ENCODE results near the gene HDAC4.

HDAC4 gene

DNA sequence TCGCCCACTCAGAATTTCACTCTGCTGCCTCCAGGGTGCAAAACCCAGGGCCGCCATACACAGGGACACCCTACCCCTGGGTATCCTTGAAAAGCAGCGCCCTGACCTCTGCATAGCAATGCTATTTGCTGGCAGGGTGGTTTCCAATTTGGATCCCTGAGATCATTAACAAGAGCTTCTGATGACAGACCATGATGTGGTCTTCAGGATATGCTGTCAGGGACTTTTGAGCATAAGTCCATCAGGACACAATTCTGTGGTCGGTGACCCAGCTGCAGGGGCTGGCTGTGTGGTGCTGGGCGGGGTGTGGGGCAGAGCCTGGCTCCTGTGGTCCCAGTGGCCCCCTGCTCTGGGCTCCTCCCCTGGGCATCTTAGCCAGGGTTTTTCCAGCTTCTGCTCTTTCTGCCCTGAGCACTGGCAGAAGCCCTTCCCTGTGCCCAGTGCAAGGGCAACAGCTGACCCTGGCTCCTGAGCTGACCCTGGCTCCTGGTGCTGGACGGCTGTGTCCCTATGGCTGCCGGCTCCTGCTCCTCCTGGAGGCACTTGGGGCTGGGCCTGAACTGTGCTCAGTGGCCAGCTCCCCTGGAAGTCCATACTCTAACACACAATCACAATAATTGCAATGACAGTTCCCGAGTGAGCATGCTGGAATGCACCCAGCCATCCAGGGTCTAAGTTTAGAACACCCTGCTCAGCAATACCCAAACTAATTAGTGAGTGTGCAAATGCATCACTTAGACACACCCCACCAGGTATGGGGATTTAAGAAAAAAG lies 271.5 kb downstream of the HDAC4 start:
- no peak for DNase-seq

GRCh38 chr2:239128706-239129105 lies 272.1 kb downstream of the HDAC4 start:
- no peak for DNase-seq

DNA sequence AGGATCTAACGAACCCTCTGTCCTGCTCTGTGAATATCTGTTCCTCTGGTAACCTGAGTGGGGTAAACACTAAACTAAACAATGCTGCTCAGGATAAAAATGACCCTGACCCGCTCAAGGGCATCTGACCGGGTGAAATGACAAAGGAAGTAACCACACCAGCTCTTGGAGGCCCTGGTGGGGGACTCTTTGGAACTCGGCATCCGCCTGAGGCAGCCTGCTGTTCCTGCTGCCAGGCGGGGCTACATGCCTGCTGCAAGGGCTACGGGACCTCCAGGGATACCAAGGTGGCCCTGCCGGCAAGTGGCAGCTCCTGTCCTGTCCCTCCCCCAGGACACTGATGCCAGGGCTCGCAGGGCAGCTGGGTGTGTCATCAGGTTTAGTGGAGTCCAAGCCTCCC lies 273.3 kb downstream of the HDAC4 start:
- no peak for DNase-seq

- no peak for DNase-seq
Measured at GRCh38 chr2:239125726-239126675, 274.8 kb downstream of the HDAC4 start.

GRCh38 chr2:239124152-239124899 lies 276.5 kb downstream of the HDAC4 start:
- DNase-seq: no peak

DNA sequence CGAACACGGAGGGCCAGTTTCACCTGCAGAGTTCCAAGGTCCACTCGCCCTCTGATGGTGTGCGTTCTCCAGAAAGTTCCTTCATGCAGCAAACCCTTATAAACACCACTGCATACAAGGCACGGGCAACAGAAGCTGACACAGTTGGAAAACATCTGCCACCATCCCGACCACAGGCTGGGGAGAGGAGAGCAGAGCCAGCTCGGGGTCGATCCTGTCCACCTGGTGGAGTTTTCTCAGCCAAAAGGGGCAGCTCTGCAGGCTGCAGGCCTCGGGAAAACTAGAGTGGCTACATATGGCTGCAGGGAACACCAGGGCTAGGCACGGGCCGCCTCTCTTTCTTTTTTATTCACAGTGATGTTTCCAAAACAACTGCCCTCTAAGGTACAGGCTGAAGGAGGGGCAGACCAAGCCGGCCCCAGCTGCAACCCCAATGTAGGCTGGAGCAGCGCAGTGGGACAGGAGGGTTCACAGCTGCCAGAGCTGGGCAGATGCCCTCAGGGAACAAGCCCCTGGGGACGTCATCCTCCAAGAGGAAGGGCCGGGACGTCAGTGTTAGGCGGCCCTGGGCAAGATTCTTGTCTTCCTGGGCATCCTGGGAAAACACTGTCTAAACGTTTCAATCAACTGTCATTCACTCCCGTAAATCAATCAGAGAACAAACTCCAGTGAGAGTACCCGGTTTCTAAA lies 278.3 kb downstream of the HDAC4 start:
- DNase-seq: no peak

DNA sequence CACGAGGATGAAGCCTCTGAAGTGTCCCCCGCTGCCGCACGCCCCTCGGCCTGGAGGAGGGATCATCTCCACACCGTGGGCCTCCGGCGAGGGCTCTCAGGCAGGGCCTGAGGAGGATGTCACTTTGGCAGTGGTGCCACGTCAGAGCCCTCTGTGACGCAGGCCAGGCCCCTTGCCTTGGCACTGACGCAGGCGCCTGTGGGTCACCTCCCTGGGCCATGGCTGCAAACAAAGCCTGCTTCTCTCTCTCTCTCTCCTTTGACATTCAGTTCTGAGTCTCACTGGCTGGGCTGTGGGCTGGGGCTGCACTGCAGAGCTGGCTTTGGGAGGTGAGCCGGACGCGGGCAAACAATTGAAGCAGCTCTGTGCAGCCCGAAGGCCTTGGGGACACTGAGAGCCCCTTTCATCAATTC lies 279.2 kb downstream of the HDAC4 start:
- no peak for DNase-seq

GRCh38 chr2:239120664-239121063 lies 280.2 kb downstream of the HDAC4 start:
- no peak for DNase-seq

GRCh38 chr2:239119346-239120126 lies 281.3 kb downstream of the HDAC4 start:
- no peak for DNase-seq

DNA sequence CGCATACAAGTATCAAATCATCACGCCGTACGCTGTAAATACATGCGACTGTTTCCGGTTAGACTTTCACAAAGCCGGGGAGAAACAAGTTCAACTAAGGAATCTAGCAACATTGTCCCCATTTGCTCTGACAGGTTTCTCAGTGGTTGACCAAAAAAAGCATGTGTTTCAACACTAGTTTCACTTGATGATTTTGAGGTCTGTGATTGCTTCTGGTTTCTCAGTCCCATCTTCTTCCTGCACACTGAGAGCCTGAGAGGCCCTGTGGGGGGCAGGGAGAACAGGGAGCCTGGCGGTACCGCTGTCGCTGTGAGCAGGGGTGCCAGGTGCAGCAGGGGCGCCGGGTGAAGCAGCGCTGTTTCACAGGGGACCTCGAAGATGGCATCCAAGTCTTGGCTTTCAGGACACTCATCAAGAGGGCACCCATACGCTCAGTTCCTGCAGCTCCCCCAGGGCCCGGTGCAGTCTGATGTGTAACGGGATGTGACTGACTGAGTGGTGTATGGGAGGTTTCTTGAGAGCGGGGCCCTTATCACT lies 282.1 kb downstream of the HDAC4 start:
- no peak for DNase-seq

DNA sequence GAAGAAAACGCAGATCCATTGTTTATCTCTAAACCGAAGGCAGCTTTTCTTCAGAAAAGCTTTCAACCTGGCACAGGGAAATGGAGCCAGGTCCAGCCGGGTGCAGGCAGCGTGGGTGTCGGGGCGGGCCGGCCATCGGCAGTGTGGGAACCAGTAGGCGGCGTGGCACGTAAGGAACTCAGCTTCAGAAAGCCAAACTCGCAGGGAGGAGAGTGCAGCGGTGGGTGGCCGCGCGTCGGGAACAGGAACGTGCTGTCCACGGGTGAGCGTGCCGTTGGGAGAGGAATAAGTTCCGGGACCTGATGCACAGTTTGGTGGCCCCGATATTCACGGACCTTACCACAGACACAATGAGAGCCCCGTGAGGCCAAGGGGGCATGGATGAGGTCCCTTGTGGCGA lies 282.6 kb downstream of the HDAC4 start:
- no peak for DNase-seq

GRCh38 chr2:239117831-239118230 lies 283.0 kb downstream of the HDAC4 start:
- no peak for DNase-seq

GRCh38 chr2:239116456-239117246 lies 284.2 kb downstream of the HDAC4 start:
- no peak for DNase-seq

DNA sequence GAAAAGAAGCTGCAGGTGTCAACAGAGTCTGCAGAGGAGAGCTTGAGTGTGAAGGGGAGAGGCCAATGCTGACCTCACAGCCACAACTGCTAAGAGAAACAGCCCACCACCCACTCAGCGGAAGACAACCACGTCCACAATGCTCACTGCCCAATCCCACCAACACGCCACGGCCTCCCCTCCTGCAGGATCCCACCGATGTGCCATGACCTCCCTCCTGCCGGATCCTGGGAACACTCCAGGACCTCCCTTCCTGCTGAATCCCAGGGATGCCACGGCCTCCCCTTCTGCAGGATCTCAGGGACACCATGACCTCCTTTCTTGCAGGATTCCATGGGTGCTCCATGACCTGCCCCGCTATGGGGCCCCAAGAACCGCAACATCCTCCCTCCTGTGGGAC lies 285.2 kb downstream of the HDAC4 start:
- DNase-seq: no peak

GRCh38 chr2:239114616-239115265 lies 286.1 kb downstream of the HDAC4 start:
- no peak for DNase-seq

DNA sequence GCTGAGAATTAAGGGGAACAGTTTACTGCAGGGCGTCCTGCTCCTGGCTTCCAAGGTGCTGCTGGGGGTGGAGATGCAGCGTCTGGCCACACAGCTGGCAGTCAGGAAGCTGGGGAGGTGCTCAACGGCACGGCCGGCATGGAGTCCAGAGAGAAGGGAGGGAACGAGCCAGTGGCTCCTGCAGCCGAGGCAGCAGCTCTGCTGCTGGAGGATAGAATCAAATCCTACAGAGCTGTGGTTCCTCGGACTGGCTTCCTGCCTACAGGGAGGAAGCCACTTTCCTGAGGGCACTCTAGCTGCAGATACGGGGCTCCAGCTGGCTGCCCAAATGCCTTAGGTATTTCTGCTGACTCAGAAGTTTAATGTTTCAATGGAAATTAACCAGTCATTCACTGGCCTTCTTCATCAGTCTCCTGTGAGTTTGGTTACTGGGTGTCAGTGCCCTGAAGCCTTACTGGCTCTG lies 286.7 kb downstream of the HDAC4 start:
- DNase-seq: no peak

GRCh38 chr2:239113615-239114014 lies 287.2 kb downstream of the HDAC4 start:
- DNase-seq: no peak

- DNase-seq: no peak
Measured at GRCh38 chr2:239113171-239113570, 287.6 kb downstream of the HDAC4 start.

DNA sequence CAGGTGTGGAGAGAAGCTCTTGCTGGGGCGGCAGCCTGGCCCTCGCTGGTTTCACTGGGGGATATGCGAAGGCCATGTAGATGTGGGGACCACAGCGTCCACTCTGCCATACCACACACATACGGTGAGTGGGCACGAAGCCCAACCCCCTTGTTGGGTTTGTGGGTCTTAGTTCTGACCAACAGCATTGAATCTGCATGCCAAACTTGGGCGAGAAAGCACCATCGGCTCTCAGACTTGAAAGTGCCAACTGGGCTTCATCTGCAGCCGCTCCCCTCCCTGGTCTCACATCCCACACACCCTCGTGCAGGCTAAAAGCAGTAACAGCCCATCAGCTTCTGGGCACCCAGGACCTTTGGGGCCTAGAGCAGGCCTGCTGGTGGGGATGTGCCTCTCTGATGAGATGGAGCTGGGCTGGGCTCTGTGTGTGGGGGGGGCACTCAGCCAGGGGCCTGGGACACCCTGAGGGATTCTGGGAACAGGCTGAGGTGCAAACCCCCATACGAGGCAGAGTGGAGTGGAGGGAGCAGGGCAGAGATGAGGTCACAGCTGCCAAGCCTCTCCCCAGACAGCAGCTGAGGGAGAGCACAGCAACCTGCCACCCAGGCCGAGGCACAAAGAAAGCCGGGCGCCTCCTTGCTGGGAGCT lies 288.6 kb downstream of the HDAC4 start:
- no peak for DNase-seq
